Measurements from ENCODE around the gene RRBP1.

Gene RRBP1

DNA sequence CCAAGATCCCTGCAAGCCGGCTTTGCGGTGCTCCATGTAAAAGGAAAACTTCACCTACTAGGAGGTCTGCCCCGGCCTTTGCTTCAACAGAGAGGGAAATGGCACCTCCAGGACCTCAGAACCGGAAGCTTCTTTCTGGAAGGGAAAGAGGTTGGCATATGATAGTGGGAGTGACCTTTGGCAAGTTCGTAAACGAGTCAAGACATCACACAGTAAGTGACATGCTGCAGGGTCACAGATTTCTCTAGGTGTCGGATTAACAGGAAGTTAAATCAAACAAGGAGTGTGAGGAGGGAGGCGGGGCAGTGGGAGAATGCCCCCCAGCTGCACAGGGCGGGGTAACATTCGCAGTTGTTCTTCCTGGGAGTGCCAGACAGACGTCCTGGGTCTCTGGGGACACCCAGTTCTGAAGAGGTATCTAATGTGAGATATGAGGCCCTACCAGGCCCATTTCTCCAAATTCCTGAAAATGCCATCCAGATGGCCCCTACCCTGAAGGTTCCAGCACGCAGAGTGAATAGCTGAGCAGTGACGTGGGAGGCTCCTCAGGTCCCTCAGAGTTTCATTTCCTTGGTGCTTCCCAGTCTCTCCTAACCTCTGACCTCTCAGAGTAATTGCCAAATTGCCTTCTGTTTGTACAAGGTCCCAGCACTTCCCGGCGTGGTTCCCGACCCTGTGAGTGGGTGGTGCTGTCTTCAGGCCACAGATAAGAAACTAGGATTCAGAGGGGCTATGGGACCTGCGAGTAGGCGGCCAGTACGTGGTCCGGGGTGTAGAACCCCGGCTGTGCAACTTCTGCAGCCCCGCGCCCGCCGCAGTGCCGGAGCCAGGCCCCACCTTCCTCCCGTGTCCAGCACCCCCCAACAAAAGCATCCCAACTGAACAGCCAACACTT lies 1.9 kb downstream of the RRBP1 start:
- TF ChIP-seq, protein P1, sequence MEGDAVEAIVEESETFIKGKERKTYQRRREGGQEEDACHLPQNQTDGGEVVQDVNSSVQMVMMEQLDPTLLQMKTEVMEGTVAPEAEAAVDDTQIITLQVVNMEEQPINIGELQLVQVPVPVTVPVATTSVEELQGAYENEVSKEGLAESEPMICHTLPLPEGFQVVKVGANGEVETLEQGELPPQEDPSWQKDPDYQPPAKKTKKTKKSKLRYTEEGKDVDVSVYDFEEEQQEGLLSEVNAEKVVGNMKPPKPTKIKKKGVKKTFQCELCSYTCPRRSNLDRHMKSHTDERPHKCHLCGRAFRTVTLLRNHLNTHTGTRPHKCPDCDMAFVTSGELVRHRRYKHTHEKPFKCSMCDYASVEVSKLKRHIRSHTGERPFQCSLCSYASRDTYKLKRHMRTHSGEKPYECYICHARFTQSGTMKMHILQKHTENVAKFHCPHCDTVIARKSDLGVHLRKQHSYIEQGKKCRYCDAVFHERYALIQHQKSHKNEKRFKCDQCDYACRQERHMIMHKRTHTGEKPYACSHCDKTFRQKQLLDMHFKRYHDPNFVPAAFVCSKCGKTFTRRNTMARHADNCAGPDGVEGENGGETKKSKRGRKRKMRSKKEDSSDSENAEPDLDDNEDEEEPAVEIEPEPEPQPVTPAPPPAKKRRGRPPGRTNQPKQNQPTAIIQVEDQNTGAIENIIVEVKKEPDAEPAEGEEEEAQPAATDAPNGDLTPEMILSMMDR (conservative IDR thresholded peaks at IDR 0.05; ENCODE audit: control insufficient read depth, insufficient read depth, low read depth, low read length): no peak
- DNase-seq (ENCODE audit: low read depth): peak; percentile 86
- peak overlapping the region; percentile 76 for H3K4me3 ChIP-seq (ENCODE audit: control insufficient read depth, low read depth, low read length)

DNA sequence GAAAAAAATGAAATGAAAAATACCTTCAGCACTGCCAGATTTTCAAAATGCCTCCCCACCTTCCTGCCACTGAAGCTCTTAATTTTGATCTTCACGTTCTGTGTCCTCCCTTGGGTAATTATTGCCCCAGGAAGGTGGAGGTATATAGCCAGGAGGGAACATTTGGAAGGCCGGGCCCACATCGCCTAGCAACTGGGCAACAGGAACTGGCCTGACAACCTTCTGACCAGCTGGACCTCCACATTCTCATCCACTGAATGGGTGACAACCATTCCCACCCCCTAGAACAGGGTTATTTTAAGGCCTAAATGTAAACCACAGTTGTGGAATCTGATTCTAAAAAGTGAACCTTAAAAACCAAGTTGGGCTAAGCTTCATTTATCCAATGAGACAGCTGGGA lies 3.2 kb downstream of the RRBP1 start:
- H3K4me3 ChIP-seq (ENCODE audit: control insufficient read depth, low read depth, low read length): no peak overlapping the region
- no peak for DNase-seq (ENCODE audit: low read depth)
- TF ChIP-seq, protein P1 (conservative IDR thresholded peaks at IDR 0.05; ENCODE audit: control insufficient read depth, insufficient read depth, low read depth, low read length): no peak

DNA sequence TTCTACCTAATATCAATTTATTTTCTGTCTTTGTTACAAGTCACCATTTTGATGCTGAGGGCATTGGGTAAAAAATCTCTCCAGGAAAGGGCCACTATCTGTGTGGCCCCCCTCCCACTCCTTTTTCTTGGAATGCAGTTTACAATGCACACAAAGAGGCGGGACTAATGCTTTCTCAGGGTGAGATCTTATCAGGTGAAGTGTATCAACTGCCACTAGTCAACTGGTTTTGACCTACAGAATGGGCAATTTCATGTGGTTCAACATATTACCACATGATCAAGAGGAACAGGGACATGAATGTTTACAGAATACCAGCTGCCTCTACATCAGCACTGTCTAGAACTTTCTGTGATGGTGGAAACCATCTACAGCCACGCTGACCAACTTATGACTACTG lies 3.7 kb downstream of the RRBP1 start:
- no peak overlapping the region for H3K4me3 ChIP-seq (ENCODE audit: control insufficient read depth, low read depth, low read length)
- TF ChIP-seq, protein P1 (conservative IDR thresholded peaks at IDR 0.05; ENCODE audit: control insufficient read depth, insufficient read depth, low read depth, low read length): no peak
- DNase-seq (ENCODE audit: low read depth): no peak

DNA sequence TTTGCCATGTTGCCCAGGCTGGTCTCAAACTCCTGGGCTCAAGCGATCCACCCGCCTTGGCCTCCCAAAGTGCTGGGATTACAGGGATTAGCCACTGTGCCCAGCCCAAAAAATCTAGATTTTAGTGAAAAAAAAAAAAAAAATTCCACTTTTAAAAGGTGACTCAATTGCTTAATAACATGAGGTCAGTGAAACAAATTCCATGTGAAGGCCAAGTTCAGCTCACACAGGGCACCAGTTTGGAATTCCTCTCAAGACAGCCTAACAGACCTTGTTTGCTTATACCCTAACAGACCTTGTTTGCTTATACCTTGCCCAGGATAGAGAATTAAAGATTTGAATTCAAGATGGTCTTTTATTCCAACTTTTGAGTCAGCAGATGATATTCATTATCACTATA lies 5.1 kb downstream of the RRBP1 start:
- TF ChIP-seq, protein P1 (conservative IDR thresholded peaks at IDR 0.05; ENCODE audit: control insufficient read depth, insufficient read depth, low read depth, low read length): no peak
- no peak overlapping the region for H3K4me3 ChIP-seq (ENCODE audit: control insufficient read depth, low read depth, low read length)
- DNase-seq (ENCODE audit: low read depth): peak; percentile 50

DNA sequence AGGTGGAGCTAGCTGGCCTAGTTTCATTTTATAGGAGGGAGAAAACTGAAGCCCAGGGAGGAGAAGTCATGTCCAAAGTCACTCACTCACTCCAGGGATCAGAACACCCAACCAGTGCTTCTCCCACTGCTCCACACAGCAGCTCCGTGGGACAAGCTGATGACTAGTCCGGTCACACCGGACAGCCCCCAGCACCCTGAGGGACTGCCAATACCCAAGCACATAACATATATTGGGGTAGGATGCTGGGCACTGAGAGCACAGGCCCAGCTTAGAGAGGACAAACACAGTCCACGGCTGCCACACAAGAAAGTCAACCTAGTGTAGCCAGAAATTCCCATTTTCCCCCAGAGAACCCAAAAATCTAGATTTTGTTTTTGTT lies 5.7 kb downstream of the RRBP1 start:
- no peak for DNase-seq (ENCODE audit: low read depth)
- no peak overlapping the region for H3K4me3 ChIP-seq (ENCODE audit: control insufficient read depth, low read depth, low read length)
- TF ChIP-seq, protein P1 (conservative IDR thresholded peaks at IDR 0.05; ENCODE audit: control insufficient read depth, insufficient read depth, low read depth, low read length): no peak

DNA sequence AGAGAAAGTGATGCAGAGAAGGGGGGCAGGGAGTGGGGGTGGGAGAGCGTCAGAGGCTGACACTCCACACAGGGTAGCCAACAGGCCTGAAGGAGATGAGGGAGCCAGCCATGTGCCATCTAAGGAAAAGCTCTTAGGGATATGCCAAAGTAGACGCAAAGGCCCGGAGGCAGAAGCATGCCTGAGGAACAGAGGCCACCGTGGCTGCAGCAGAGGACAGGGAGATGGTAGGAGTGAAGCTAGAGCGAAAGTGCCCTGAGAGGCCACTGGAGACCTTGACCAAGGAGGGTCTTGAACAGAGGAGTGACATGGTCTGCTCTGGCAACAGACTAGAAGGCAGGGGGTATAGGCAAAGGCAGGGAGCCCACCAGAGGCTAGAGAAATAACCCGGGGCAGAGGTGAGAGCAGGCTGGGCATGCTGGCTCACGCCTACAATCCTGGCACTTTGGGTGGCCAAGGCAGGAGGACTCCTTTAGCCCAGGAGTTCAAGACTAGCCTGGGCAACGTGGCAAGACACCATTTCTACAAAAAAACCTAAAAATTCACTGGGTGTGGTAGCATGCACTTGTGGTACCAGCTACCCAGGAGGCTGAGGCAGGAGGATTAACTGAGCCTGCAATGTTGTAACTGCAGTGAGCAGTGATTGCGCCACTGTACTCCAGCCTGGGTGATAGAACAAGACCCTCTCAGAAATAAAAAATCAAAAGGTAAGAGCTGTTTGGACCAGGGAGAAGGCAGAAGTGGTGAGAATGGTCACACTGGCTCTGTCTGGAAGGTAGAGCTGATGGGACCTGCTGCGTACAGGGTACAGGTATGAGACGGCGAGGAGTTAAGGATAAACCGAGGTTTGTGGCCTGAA lies 6.3 kb downstream of the RRBP1 start:
- no peak for DNase-seq (ENCODE audit: low read depth)
- TF ChIP-seq, protein P1 (conservative IDR thresholded peaks at IDR 0.05; ENCODE audit: control insufficient read depth, insufficient read depth, low read depth, low read length): no peak
- H3K4me3 ChIP-seq (ENCODE audit: control insufficient read depth, low read depth, low read length): no peak overlapping the region

Data from fibroblast of mammary gland (primary cell).